Neural cell (in vitro differentiated cells): ENCODE measurements around the gene GOLGA8B.
"Not testable (repeated sequence)": the region's sequence is repeated elsewhere in the genome, so short reads cannot be mapped to it uniquely, and the experiment has no call there.

Source experiments
- EP300 ChIP-seq: fragments of 450-650 bp; conservative IDR thresholded peaks from 2 replicates; pipeline ENCODE4 v1.6.1; 2014; ENCODE audit warnings: antibody characterized with exemption, mild to moderate bottlenecking, moderate library complexity; ENCODE audit not compliant: poor library complexity, severe bottlenecking
- MXI1 ChIP-seq: fragments of 450-650 bp; conservative IDR thresholded peaks from 2 replicates; pipeline ENCODE4 v1.6.1; 2014; ENCODE audit warnings: antibody characterized with exemption, mild to moderate bottlenecking; ENCODE audit not compliant: poor library complexity, severe bottlenecking
- POLR2AphosphoS5 ChIP-seq: IDR thresholded peaks from 2 replicates; pipeline ENCODE4 v1.6.1; 2012
- SMC3 ChIP-seq: fragments of 450-650 bp; conservative IDR thresholded peaks from 2 replicates; pipeline ENCODE4 v1.6.1; 2014; ENCODE audit warnings: antibody characterized with exemption, mild to moderate bottlenecking, moderate library complexity; ENCODE audit not compliant: poor library complexity
- TAF1 ChIP-seq: IDR thresholded peaks from 2 replicates; pipeline ENCODE4 v1.6.1; 2012; ENCODE audit warnings: low read depth
- TF ChIP-seq, protein P1 (sequence below): fragments of 450-650 bp; IDR thresholded peaks from 2 replicates; pipeline ENCODE4 v1.5.1; 2014; ENCODE audit warnings: antibody characterized with exemption, mild to moderate bottlenecking, moderate library complexity; ENCODE audit not compliant: poor library complexity, severe bottlenecking

DNA sequence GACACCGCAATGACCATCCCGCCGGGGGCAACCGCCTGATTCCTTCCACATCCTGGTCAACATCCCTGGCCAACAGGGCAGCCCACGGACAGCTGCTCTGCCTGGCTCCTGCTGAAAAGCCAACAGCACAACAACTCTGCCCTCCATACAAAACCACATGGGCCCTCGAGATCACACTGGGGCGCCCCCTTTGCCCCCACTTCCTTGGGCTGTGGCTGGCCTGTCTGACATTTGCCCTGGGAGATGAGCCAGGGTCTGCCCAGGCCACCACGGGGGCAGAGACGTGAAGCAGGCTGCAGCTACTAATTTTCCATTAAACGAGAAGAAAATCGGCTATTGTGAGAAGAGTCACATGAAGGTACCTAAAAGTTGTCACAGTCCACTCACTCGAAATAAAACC, 16.3 kb downstream of the GOLGA8B start:
- not testable (repeated sequence) for TF ChIP-seq POLR2AphosphoS5, SMC3, TAF1, MXI1, EP300
- TF ChIP-seq, protein P1, sequence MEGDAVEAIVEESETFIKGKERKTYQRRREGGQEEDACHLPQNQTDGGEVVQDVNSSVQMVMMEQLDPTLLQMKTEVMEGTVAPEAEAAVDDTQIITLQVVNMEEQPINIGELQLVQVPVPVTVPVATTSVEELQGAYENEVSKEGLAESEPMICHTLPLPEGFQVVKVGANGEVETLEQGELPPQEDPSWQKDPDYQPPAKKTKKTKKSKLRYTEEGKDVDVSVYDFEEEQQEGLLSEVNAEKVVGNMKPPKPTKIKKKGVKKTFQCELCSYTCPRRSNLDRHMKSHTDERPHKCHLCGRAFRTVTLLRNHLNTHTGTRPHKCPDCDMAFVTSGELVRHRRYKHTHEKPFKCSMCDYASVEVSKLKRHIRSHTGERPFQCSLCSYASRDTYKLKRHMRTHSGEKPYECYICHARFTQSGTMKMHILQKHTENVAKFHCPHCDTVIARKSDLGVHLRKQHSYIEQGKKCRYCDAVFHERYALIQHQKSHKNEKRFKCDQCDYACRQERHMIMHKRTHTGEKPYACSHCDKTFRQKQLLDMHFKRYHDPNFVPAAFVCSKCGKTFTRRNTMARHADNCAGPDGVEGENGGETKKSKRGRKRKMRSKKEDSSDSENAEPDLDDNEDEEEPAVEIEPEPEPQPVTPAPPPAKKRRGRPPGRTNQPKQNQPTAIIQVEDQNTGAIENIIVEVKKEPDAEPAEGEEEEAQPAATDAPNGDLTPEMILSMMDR: not testable (repeated sequence)
